Measurements from ENCODE around the gene LAGE3.

GRCh38 chrX:154515090-154515965 lies 36.2 kb upstream of the LAGE3 start:
- no peak for TF ChIP-seq CTCF (IDR thresholded peaks at IDR 0.05; ENCODE audit: insufficient read depth, low read depth, low read length)
- TF ChIP-seq EZH2 (IDR thresholded peaks at IDR 0.05; ENCODE audit: insufficient read depth, low read length): no peak
